Activated CD4-positive, alpha-beta T cell treated with anti-CD3 and anti-CD28 coated beads for 1 hour (primary cell): ENCODE data around the gene AIG1.

Experiments
- DNase-seq: peaks from one replicate; pipeline ENCODE4 v3.0.0-alpha.2; 2020

AIG1 gene

DNA sequence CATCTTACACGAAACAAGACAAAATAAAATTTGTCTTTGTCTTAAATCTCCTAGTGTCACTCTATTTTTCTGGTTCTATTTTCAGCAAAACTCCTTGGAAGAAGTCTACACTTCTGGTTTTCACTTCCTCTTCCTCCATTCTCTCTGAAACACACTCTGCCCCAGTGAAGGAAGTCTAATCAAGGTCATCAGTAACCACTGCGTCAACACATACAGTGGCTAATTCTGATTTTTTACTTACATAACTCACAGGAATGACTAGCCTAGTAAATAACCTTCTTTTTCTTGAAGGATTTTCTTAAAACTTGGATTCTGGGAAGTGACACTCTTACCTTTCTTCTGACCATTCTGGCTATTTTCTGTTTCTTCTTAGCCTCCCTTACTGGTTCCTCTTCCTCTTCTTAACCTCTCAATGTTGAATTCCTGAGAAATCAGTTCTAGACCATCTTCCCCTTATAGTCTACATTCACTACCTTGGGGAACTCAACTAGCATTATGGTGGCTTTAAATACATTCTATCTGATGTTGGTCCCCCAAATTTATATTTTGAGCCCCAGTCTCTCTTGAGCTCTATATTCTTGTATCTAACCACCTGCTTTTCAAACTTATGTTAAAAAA, 37.5 kb downstream of the AIG1 start:
- DNase-seq = no peak

- DNase-seq = no peak
Measured at GRCh38 chr6:143099647-143100046, 39.0 kb downstream of the AIG1 start.

GRCh38 chr6:143100429-143100828, 39.7 kb downstream of the AIG1 start:
- DNase-seq = no peak

GRCh38 chr6:143103916-143104315, 43.2 kb downstream of the AIG1 start:
- no peak for DNase-seq

DNA sequence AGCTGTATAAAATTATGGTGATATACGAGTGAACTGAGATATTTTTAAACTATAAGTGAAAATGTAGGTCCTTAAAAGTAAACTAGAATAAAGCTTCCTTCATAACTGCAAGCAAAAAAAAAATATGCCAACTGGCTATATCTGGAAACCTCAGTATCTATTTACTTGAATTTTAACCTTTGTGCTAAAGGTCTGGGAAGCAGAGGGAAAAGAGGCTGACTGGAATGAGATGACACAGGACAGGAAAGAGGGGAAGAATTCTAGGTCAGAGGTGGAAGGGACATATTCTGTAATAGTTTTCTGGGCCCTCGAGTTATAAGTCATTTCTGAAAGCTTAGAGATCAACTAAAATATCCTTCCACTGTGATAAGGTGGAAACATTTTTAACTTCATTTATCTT, 46.8 kb downstream of the AIG1 start:
- no peak for DNase-seq

DNA sequence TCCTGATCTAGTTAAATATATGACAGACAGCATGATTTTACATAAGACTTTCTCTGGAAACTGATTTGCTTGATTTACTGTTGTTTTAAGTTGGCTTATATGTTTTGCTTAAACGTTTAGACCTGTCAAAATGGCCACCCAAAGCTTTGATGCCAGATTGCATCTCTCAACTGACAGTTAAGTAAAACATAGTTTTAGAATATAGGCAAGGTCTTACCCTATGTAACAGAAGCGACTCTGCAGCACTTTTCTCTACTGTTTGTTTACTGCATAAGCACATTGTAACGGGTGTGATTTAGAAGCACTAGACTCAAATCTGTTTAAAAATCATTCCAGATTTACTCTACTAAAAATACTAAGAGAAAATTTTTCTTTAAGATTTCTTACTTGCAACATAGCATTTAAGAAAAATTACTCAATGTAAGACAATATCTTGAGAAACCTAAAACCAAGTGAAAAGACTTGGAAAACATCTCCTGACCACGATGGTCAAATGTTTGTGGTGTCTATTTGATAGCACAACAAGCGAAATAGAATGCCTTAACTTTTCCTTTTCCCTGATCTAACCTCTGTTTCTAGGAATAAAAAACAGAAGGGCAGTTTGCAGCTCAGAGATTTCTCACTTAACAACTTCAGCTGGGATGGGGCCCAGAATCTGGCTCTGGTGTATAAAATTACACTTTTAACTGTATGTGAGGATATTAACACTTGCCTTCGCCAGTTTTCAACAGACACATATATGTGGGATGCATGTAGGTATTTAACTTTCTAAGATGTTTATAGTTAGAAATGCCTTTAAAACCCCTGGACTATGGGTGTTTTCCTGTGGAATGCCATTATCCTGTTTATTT, 47.4 kb downstream of the AIG1 start:
- DNase-seq = no peak

GRCh38 chr6:143109196-143109595, 48.5 kb downstream of the AIG1 start:
- DNase-seq = no peak

DNA sequence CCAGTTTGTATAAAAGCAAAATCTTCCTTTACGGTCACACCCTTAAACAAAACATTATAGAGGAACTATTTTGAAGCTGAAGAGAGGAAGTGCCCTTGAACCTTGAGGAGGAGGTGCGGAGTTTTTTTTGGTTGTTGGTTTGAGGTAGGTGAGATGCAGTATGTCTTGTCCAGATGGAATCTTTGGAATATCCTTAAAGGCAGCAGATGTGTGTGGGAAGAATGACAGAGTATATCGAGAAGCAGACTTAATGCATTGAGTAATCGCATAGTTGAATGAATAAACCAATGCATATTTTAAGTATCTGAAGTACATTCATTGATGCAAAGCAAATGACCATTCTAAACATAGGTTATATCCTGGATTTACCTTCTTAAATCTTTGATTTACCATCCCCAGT, 49.9 kb downstream of the AIG1 start:
- no peak for DNase-seq

GRCh38 chr6:143110996-143111395, 50.3 kb downstream of the AIG1 start:
- DNase-seq = no peak

DNA sequence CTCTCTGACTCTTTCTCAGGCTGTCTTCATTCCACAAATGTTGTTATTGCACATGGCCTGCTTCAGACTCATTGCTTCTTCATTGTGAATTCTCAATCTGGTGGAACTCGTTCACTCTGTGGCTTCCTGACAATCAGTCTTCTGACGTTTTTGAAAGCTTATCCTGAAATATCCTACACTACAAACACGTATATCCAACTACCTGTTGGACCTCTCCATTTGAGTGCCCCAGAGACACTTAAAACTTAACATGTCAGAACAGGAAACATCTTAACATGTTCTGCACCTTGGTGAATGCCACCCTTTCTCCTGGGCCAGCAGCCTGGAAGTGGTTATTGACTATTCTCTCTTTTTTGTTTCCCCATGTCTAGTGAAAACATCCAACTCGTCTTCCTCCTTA, 50.8 kb downstream of the AIG1 start:
- DNase-seq = no peak

GRCh38 chr6:143112084-143112768, 51.5 kb downstream of the AIG1 start:
- no peak for DNase-seq

GRCh38 chr6:143112837-143113236, 52.1 kb downstream of the AIG1 start:
- DNase-seq = no peak

GRCh38 chr6:143115728-143116127, 55.0 kb downstream of the AIG1 start:
- DNase-seq = no peak

DNA sequence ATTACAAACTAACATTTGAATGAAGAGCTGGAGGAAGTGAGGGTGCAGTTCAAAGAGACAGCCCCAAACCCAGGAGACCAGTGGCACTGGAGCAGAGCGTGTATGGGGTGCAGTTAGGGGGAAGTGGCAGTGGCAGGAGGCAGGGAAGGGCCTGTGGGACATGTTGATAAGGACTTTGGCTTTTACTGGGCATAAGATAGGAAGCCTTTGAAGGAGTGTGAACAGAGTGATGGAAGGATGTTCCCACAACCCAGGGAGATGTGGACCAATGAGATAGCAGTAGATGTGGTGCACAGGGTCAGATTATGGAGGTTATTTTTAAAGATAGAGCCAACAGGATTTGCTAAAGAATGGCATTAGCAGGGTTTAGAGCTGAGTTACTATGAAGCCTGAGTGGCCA, 56.4 kb downstream of the AIG1 start:
- DNase-seq = no peak

- DNase-seq = no peak
Measured at GRCh38 chr6:143119260-143119659, 58.6 kb downstream of the AIG1 start.

DNA sequence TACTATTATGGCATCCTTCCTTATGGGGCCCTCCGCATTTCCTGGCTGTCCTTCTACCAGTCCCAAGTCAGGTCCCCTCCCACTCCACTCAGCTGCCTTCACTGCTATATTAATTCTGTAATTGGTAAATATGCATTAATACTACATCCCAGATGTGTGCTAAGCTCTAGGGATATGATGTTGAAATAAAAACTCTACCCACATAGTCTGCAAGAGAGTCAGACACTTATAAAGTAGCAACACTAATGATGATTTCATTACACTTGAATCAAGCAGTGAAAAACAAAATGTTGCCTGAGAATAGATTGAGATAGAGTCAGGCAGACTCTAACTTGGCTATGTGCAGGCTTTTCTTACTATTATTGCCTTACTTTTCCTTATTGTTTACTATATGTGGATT, 62.4 kb downstream of the AIG1 start:
- DNase-seq = no peak

- no peak for DNase-seq
Measured at GRCh38 chr6:143123941-143124340, 63.3 kb downstream of the AIG1 start.

- no peak for DNase-seq
Measured at GRCh38 chr6:143125455-143125854, 64.8 kb downstream of the AIG1 start.

- no peak for DNase-seq
Measured at GRCh38 chr6:143125864-143126573, 65.3 kb downstream of the AIG1 start.

GRCh38 chr6:143126574-143126941, 65.9 kb downstream of the AIG1 start:
- no peak for DNase-seq

GRCh38 chr6:143127941-143128680, 67.4 kb downstream of the AIG1 start:
- no peak for DNase-seq

GRCh38 chr6:143128681-143129015, 68.0 kb downstream of the AIG1 start:
- no peak for DNase-seq

- no peak for DNase-seq
Measured at GRCh38 chr6:143130928-143131327, 70.2 kb downstream of the AIG1 start.
